Sigmoid colon (tissue), 7 donors: Measurements from ENCODE around the gene FOXD2. TPM values are rescaled to one million over a fixed set of nuclear protein-coding genes. Genes with fewer than 3 reads are reported as not detected.
A peak's percentile ranks its signal among the peaks of the same experiment; 100 is the strongest.

ENCODE experiments used
- DNase-seq: peaks from one replicate; pipeline ENCODE4 v3.0.0-alpha.2; 2019
- H3K27ac ChIP-seq, 4 donors: fragments of 200-600 bp; sonication (generic); one replicate each; pipeline ENCODE4 v1.5.1; 2016 to 2019; ENCODE audit warnings: mild to moderate bottlenecking in 1 of 4
- H3K27me3 ChIP-seq, 3 donors: fragments of 200-600 bp; sonication (generic); one replicate each; pipeline ENCODE4 v1.5.1; 2019; ENCODE audit warnings: mild to moderate bottlenecking in 1 of 3
- H3K36me3 ChIP-seq, 4 donors: fragments of 200-600 bp; sonication (generic); one replicate each; pipeline ENCODE4 v1.5.1; 2016 to 2019
- H3K4me1 ChIP-seq, 4 donors: fragments of 200-600 bp; sonication (generic); one replicate each; pipeline ENCODE4 v1.5.1; 2017 to 2019
- H3K4me3 ChIP-seq, 4 donors: fragments of 200-600 bp; sonication (generic); one replicate each; pipeline ENCODE4 v1.5.1; 2017 to 2019; ENCODE audit warnings: mild to moderate bottlenecking in 2 of 4, moderate library complexity in 1 of 4
- H3K9me3 ChIP-seq, 4 donors: fragments of 200-600 bp in 3 of 4; sonication (generic) in 3 of 4; one replicate each; pipeline versions ENCODE4 v1.5.1 to v1.6.1; 2013 to 2019
- EP300 ChIP-seq, 4 donors: sonication (generic); formaldehyde crosslinking; IDR thresholded peaks; one replicate each; pipeline ENCODE4 v1.6.1; 2017; ENCODE audit warnings: antibody characterized with exemption in 4 of 4
- POLR2A ChIP-seq, 2 donors: fragments of 450-650 bp; IDR thresholded peaks; one replicate each; pipeline ENCODE4 v1.6.1; 2016; ENCODE audit warnings: antibody characterized with exemption in 2 of 2, mild to moderate bottlenecking in 2 of 2, moderate library complexity in 2 of 2
- POLR2AphosphoS5 ChIP-seq, 4 donors: sonication (generic); formaldehyde crosslinking; IDR thresholded peaks; one replicate each; pipeline ENCODE4 v1.6.1; 2017; ENCODE audit warnings: antibody characterized with exemption in 4 of 4
- WGBS, 2 donors: extraction: QIAGEN DNeasy Blood & Tissue Kit; methylation state at CpG; one replicate each; pipeline ENCODE4 v1.1.7; 2013; 5-methylcytosine and 5-hydroxymethylcytosine counted together
- intact Hi-C: fragments of 100-400 bp; cut with DNase I; formaldehyde crosslinking; loops from one replicate; pipeline ENCODE4 v1.15.1; 2023
- polyA plus RNA-seq, 3 donors: library from polyadenylated mRNA; stranded (reverse); fragments of 200-250 nt; gene quantifications; one replicate each; pipeline ENCODE4 v1.2.3, GENCODE V29; 2013
- total RNA-seq, 4 donors: library from RNA; depleted of rRNA; stranded (reverse); fragments of >200 nt; gene quantifications; one replicate each; pipeline ENCODE4 v1.1.0, GENCODE V29; 2016
- TF ChIP-seq, protein P1 (sequence below), 4 experiments: fragments of 450-650 bp in 3 of 4; fragments of 200-600 bp in 1 of 4; IDR thresholded peaks; one replicate each; pipeline ENCODE4 v1.5.1; 2016 to 2019; ENCODE audit warnings: antibody characterized with exemption in 4 of 4, mild to moderate bottlenecking in 3 of 4, moderate library complexity in 2 of 4
- donor health status: healthy with polysubstance abuse.
- donor health status: Bipolar disorder and iron deficiency.
- donor health status: healthy.

Gene FOXD2
- total and polyA plus RNA-seq, 7 donors: under 0.01 to 4.9 (median 3.0) TPM; not detected in 2

DNA sequence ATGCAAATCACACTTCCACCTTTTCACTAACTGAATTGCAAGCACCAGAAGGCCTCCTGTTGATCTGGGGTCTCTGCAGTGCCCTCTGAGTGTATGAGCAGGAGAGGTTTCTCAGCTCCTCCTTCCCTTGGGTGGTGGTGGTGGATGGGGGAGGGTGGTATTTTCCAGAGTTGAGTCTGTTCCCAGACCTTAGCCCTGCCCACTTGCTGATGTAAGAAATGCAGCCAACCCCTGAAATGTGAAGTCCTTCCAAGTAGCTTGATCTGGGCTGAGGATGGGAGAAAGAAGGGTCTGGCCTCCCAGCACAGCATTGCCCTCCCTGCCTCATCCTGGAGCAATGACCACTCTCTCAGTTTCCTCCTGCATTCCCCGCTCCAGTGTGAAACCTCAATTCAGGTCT is 6.3 kb upstream of the FOXD2 start:
- TF ChIP-seq POLR2AphosphoS5 (IDR thresholded peaks at IDR 0.05) (no peak), EP300 (IDR thresholded peaks at IDR 0.05) (no peak), POLR2A (IDR thresholded peaks at IDR 0.05) (no peak)
- TF ChIP-seq, protein P1, sequence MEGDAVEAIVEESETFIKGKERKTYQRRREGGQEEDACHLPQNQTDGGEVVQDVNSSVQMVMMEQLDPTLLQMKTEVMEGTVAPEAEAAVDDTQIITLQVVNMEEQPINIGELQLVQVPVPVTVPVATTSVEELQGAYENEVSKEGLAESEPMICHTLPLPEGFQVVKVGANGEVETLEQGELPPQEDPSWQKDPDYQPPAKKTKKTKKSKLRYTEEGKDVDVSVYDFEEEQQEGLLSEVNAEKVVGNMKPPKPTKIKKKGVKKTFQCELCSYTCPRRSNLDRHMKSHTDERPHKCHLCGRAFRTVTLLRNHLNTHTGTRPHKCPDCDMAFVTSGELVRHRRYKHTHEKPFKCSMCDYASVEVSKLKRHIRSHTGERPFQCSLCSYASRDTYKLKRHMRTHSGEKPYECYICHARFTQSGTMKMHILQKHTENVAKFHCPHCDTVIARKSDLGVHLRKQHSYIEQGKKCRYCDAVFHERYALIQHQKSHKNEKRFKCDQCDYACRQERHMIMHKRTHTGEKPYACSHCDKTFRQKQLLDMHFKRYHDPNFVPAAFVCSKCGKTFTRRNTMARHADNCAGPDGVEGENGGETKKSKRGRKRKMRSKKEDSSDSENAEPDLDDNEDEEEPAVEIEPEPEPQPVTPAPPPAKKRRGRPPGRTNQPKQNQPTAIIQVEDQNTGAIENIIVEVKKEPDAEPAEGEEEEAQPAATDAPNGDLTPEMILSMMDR (IDR thresholded peaks at IDR 0.05): no peak
- peaks cover 0 to 41% (median 35%) of the 10 kb centered on the region in 4 donors for H3K4me1 ChIP-seq
- H3K36me3 ChIP-seq: no peaks in the 10 kb centered on the region
- H3K27ac ChIP-seq: no peak overlapping the region
- no peak for DNase-seq
- intact Hi-C loops: loop anchor here (5.0 kb wide), 1 partner anchor 296 kb away; no protein-coding TSS in a partner anchor
- WGBS, 2 donors: 76 to 81% methylated on average over 1 of the region's 1 CpG
- no peak overlapping the region for H3K4me3 ChIP-seq
- H3K9me3 ChIP-seq: no peaks in the 10 kb centered on the region
- peaks cover 48 to 100% (median 69%) of the 10 kb centered on the region in 3 donors for H3K27me3 ChIP-seq

- Histone ChIP-seq H3K36me3 (no peaks in the 10 kb centered on the region), H3K9me3 (no peaks in the 10 kb centered on the region), H3K4me1 (peaks cover 0 to 49% (median 43%) of the 10 kb centered on the region in 4 donors), H3K27ac (no peak overlapping the region), H3K4me3 (peak overlapping the region in 1 of 4 donors; percentile 1), H3K27me3 (peaks cover 55 to 100% (median 77%) of the 10 kb centered on the region in 3 donors)
- TF ChIP-seq, protein P1 (IDR thresholded peaks at IDR 0.05): peak in 3 of 4 experiments; percentile 43 to 64 (median 58)
- TF ChIP-seq POLR2AphosphoS5 (IDR thresholded peaks at IDR 0.05) (no peak), POLR2A (IDR thresholded peaks at IDR 0.05) (no peak)
- WGBS, 2 donors: 4 to 10% methylated on average over 32 of the region's 32 CpGs
- DNase-seq: peak; percentile 79
- intact Hi-C loops: loop anchor here (5.0 kb wide), 1 partner anchor 295 kb away; no protein-coding TSS in a partner anchor
These were observed 5.5 kb upstream of the FOXD2 start for GRCh38 chr1:47432071-47433036.

- TF ChIP-seq, protein P1 (IDR thresholded peaks at IDR 0.05): no peak
- TF ChIP-seq POLR2AphosphoS5 (IDR thresholded peaks at IDR 0.05): no peak
- no peak for TF ChIP-seq POLR2A (IDR thresholded peaks at IDR 0.05)
- no peak for TF ChIP-seq EP300 (IDR thresholded peaks at IDR 0.05)
- peaks cover 0 to 56% (median 49%) of the 10 kb centered on the region in 4 donors for H3K4me1 ChIP-seq
- no peak for DNase-seq
- WGBS, 2 donors: 10 to 22% methylated on average over 17 of the region's 17 CpGs
- H3K9me3 ChIP-seq: no peaks in the 10 kb centered on the region
- no peak overlapping the region for H3K4me3 ChIP-seq
- H3K27ac ChIP-seq: no peak overlapping the region
- H3K36me3 ChIP-seq: no peaks in the 10 kb centered on the region
- H3K27me3 ChIP-seq: peaks cover 60 to 100% (median 84%) of the 10 kb centered on the region in 3 donors
- intact Hi-C loops: loop anchor here (5.0 kb wide), 1 partner anchor 294 kb away; no protein-coding TSS in a partner anchor
These were observed 4.8 kb upstream of the FOXD2 start for GRCh38 chr1:47433037-47433421.

GRCh38 chr1:47433477-47434050 is 4.3 kb upstream of the FOXD2 start:
- WGBS, 2 donors: 7 to 12% methylated on average over 30 of the region's 30 CpGs
- TF ChIP-seq EP300 (IDR thresholded peaks at IDR 0.05) (no peak), POLR2AphosphoS5 (IDR thresholded peaks at IDR 0.05) (no peak), POLR2A (IDR thresholded peaks at IDR 0.05) (no peak)
- TF ChIP-seq, protein P1 (IDR thresholded peaks at IDR 0.05): no peak
- Histone ChIP-seq H3K4me1 (peaks cover 0 to 59% (median 52%) of the 10 kb centered on the region in 4 donors), H3K4me3 (peak overlapping the region in 2 of 4 donors; percentile 6 to 18), H3K36me3 (no peaks in the 10 kb centered on the region), H3K27ac (no peak overlapping the region), H3K9me3 (no peaks in the 10 kb centered on the region), H3K27me3 (peaks cover 63 to 99% (median 86%) of the 10 kb centered on the region in 3 donors)
- DNase-seq: no peak
- intact Hi-C loops: loop anchor here (1.0 to 5.0 kb wide), 2 partner anchors 278 to 294 kb away; no protein-coding TSS in a partner anchor
